SK-N-SH (cell line): ENCODE data around the gene AQP9. TPM values are rescaled to one million over a fixed set of nuclear protein-coding genes. Genes with fewer than 3 reads are reported as not detected.

Source experiments
- CTCF ChIA-PET: fragments of 300-600, 350-600 bp; formaldehyde crosslinking; extraction: SDS; loops from one replicate; lab custom pipeline; 2021; lab: Yijun Ruan, JAX
- POLR2A ChIA-PET: fragments of 350-600 bp; sonication (Branson Sonifier 250); formaldehyde crosslinking; extraction: SDS; loops from one replicate; lab custom pipeline; 2020; ENCODE audit warnings: antibody characterized with exemption, inconsistent platforms; lab: Yijun Ruan, JAX
- DNase-seq: peaks from one replicate; pipeline ENCODE4 v3.0.0; 2012
- H2AFZ ChIP-seq: fragments of 200-600 bp; sonication (generic); 2 replicates; pipeline ENCODE4 v1.8.1; 2016; ENCODE audit warnings: antibody characterized with exemption, mild to moderate bottlenecking, low read depth
- H3F3A ChIP-seq: fragments of 200-600 bp; sonication (generic); replicated peaks from 2 replicates; pipeline ENCODE3; 2016; ENCODE audit warnings: antibody characterized with exemption, mild to moderate bottlenecking; ENCODE audit not compliant: insufficient read depth
- H3K27ac ChIP-seq, 2 experiments: fragments of 200-500 bp in 1 of 2; fragments of 200-600 bp in 1 of 2; sonication (Bioruptor generic) in 1 of 2; sonication (generic), shearing (Covaris generic) in 1 of 2; 2 replicates each; pipeline versions ENCODE4 v1.5.1 to v1.6.1; 2014 to 2016; ENCODE audit warnings: low read depth in 2 of 2, inconsistent platforms in 1 of 2, low read length in 1 of 2, mild to moderate bottlenecking in 1 of 2, mixed read lengths in 1 of 2
- H3K27me3 ChIP-seq: fragments of 200-600 bp; sonication (generic), shearing (Covaris generic); 2 replicates; pipeline ENCODE4 v1.6.1; 2016; ENCODE audit warnings: mixed run types; ENCODE audit not compliant: insufficient read depth
- H3K36me3 ChIP-seq, 2 experiments: fragments of 200-500 bp in 1 of 2; fragments of 200-600 bp in 1 of 2; sonication (Bioruptor generic) in 1 of 2; sonication (generic) in 1 of 2; replicated peaks in 1 of 2; 2 replicates each; pipeline versions ENCODE3 to v1.5.1; 2014 to 2016; ENCODE audit warnings: low read length in 1 of 2, mild to moderate bottlenecking in 1 of 2; ENCODE audit not compliant: insufficient read depth in 2 of 2, control insufficient read depth in 1 of 2
- H3K4me1 ChIP-seq, 2 experiments: fragments of 200-500 bp in 1 of 2; fragments of 200-600 bp in 1 of 2; sonication (Bioruptor generic) in 1 of 2; sonication (generic), shearing (Covaris generic) in 1 of 2; 2 replicates each; pipeline versions ENCODE4 v1.5.1 to v1.6.1; 2014 to 2016; ENCODE audit warnings: low read depth in 1 of 2, low read length in 1 of 2, mixed run types in 1 of 2; ENCODE audit not compliant: insufficient read depth in 2 of 2, control insufficient read depth in 1 of 2
- H3K4me2 ChIP-seq: fragments of 200-600 bp; sonication (generic), shearing (Covaris generic); 2 replicates; pipeline ENCODE4 v1.6.1; 2017; ENCODE audit warnings: mixed run types
- H3K4me3 ChIP-seq, 2 experiments: fragments of 200-500 bp in 1 of 2; fragments of 200-600 bp in 1 of 2; sonication (Bioruptor generic) in 1 of 2; sonication (generic), shearing (Covaris generic) in 1 of 2; 2 replicates each; pipeline versions ENCODE4 v1.5.1 to v1.8.1; 2014 to 2016; ENCODE audit warnings: low read depth in 2 of 2, inconsistent platforms in 1 of 2, low read length in 1 of 2, mild to moderate bottlenecking in 1 of 2, mixed read lengths in 1 of 2, moderate library complexity in 1 of 2
- H3K79me2 ChIP-seq: fragments of 200-600 bp; sonication (generic); 2 replicates; pipeline ENCODE4 v1.8.1; 2017; ENCODE audit warnings: mild to moderate bottlenecking; ENCODE audit not compliant: insufficient read depth
- H3K9ac ChIP-seq: fragments of 200-600 bp; sonication (generic); 2 replicates; pipeline ENCODE4 v1.6.1; 2017; ENCODE audit warnings: mixed run types
- H3K9me2 ChIP-seq: fragments of 200-600 bp; sonication (generic); 2 replicates; pipeline ENCODE4 v1.6.1; 2017; ENCODE audit warnings: mixed run types
- H3K9me3 ChIP-seq: fragments of 200-600 bp; sonication (generic); 2 replicates; pipeline ENCODE4 v1.6.1; 2017; ENCODE audit warnings: mixed run types, mild to moderate bottlenecking, moderate library complexity
- H4K20me1 ChIP-seq: fragments of 200-600 bp; sonication (generic); 2 replicates; pipeline ENCODE4 v1.6.1; 2017; ENCODE audit warnings: mild to moderate bottlenecking, mixed run types; ENCODE audit not compliant: insufficient read depth
- CHD2 ChIP-seq: fragments of 150-350 bp; IDR thresholded peaks from 2 replicates; pipeline ENCODE4 v1.6.1; 2018; ENCODE audit warnings: low read length; ENCODE audit not compliant: partially characterized antibody
- ELF1 ChIP-seq: IDR thresholded peaks from 2 replicates; pipeline ENCODE4 v1.4.0; 2012
- EP300 ChIP-seq, 2 experiments: IDR thresholded peaks; 2 replicates each; pipeline versions ENCODE4 v1.4.0 to v1.6.1; 2012; ENCODE audit warnings: borderline replicate concordance in 1 of 2, low read depth in 1 of 2, low read length in 1 of 2
- EZH2phosphoT487 ChIP-seq: fragments of 200-600 bp; sonication (generic); IDR thresholded peaks from 2 replicates; pipeline ENCODE4 v1.6.1; 2017; ENCODE audit warnings: low read depth, mixed run types, mild to moderate bottlenecking, antibody characterized with exemption, moderate library complexity, borderline replicate concordance
- FOSL2 ChIP-seq: IDR thresholded peaks from 2 replicates; pipeline ENCODE4 v1.4.0; 2012; ENCODE audit warnings: low read depth, mild to moderate bottlenecking, moderate library complexity, borderline replicate concordance
- GABPA ChIP-seq: IDR thresholded peaks from 2 replicates; pipeline ENCODE4 v1.4.0; 2012; ENCODE audit warnings: low read depth, mild to moderate bottlenecking
- JUND ChIP-seq: IDR thresholded peaks from 2 replicates; pipeline ENCODE4 v1.4.0; 2012
- MEF2A ChIP-seq: IDR thresholded peaks from 2 replicates; pipeline ENCODE4 v1.4.0; 2012; ENCODE audit warnings: low read depth, borderline replicate concordance
- MXI1 ChIP-seq: IDR thresholded peaks from 2 replicates; pipeline ENCODE4 v1.6.1; 2012; ENCODE audit warnings: mild to moderate bottlenecking, low read depth, low read length, improper control_type of control experiment
- NFIC ChIP-seq: IDR thresholded peaks from 2 replicates; pipeline ENCODE4 v1.4.0; 2012; ENCODE audit warnings: borderline replicate concordance
- NRF1 ChIP-seq: IDR thresholded peaks from 2 replicates; pipeline ENCODE4 v1.6.1; 2012; ENCODE audit warnings: low read depth, mild to moderate bottlenecking, low read length
- RXRA ChIP-seq: IDR thresholded peaks from 2 replicates; pipeline ENCODE4 v1.4.0; 2012; ENCODE audit warnings: low read depth, mild to moderate bottlenecking, borderline replicate concordance
- SIN3A ChIP-seq: IDR thresholded peaks from 2 replicates; pipeline ENCODE4 v1.6.1; 2012; ENCODE audit warnings: low read depth, mild to moderate bottlenecking, low read length, moderate library complexity, borderline replicate concordance
- SMC3 ChIP-seq: IDR thresholded peaks from 2 replicates; pipeline ENCODE4 v1.6.1; 2012; ENCODE audit warnings: low read depth, low read length, improper control_type of control experiment
- TAF1 ChIP-seq: IDR thresholded peaks from 2 replicates; pipeline ENCODE4 v1.6.1; 2012; ENCODE audit warnings: low read depth, mild to moderate bottlenecking, low read length, moderate library complexity, borderline replicate concordance
- TCF12 ChIP-seq: IDR thresholded peaks from 2 replicates; pipeline ENCODE4 v1.4.0; 2012
- TEAD4 ChIP-seq: IDR thresholded peaks from 2 replicates; pipeline ENCODE4 v1.4.0; 2012; ENCODE audit warnings: mild to moderate bottlenecking, borderline replicate concordance; ENCODE audit not compliant: insufficient read depth
- USF1 ChIP-seq: IDR thresholded peaks from 2 replicates; pipeline ENCODE4 v1.4.0; 2012; ENCODE audit warnings: low read depth, borderline replicate concordance
- ZBTB33 ChIP-seq: IDR thresholded peaks from 2 replicates; pipeline ENCODE4 v1.4.0; 2012; ENCODE audit warnings: low read depth, borderline replicate concordance
- WGBS: methylation state at CpG from one replicate; pipeline ENCODE4 v1.1.6; 2017; ENCODE audit warnings: low lambda C conversion rate; 5-methylcytosine and 5-hydroxymethylcytosine counted together
- polyA plus RNA-seq, 3 experiments: library from polyadenylated mRNA; depleted of rRNA; stranded (reverse); fragments of >200 nt; gene quantifications; 2 replicates each; pipeline ENCODE4 v1.2.3, GENCODE V29; 2012
- TF ChIP-seq, protein P1 (sequence below): fragments of 200-600 bp; sonication (generic); IDR thresholded peaks from 2 replicates; pipeline ENCODE4 v1.6.1; 2017; ENCODE audit warnings: antibody characterized with exemption, mild to moderate bottlenecking, moderate library complexity
- TF ChIP-seq, protein P2 (sequence below): fragments of 150-350 bp; IDR thresholded peaks from 2 replicates; pipeline ENCODE4 v1.6.1; 2017; ENCODE audit warnings: antibody characterized with exemption, low read length, low read depth, borderline replicate concordance
- TF ChIP-seq, protein P3 (sequence below): IDR thresholded peaks from 2 replicates; pipeline ENCODE4 v1.6.1; 2012; ENCODE audit warnings: mild to moderate bottlenecking, low read depth, low read length, moderate library complexity
- TF ChIP-seq, protein P4 (sequence below): fragments of 150-350 bp; IDR thresholded peaks from 2 replicates; pipeline ENCODE4 v1.6.1; 2016; ENCODE audit warnings: mild to moderate bottlenecking, low read depth, low read length

Gene AQP9
- polyA plus RNA-seq, 1 of the 3 experiments (the other 2 are of a cell fraction): not detected

DNA sequence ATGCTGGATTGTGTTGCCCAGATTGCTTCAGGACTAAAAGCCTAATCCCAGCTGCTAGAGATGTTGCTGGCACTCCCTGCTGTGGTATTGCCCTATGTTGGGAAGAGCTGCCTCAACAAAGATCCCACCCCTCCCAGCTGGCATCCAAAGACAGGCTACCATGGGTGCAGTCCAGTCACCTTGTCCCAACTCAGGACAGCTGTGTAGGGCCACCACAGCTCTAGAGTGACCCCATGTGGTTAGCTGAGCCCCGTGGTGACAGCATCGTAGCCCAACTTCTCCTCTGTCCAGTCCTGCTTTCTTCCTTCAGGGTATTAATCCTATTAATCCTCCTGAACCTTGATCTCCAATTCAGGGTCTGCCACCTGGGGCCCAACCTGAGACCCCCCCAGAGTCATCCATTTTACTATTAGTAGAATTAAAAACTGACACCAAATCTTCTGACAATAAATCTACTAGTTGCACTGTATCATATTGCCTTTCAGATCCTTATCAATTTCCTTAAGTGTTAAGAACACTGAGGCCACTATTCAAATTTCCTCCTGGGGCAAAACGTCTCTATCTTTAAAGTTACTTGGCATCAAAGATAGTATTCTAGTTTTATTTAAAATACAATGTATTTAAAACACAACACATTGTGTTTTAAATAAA is 83.5 kb downstream of the AQP9 start:
- H3K36me3 ChIP-seq: no peaks in the 10 kb centered on the region
- H3F3A ChIP-seq: no peaks in the 10 kb centered on the region
- H2AFZ ChIP-seq: no peak overlapping the region
- no peak overlapping the region for H3K27ac ChIP-seq
- no peak overlapping the region for H3K9ac ChIP-seq
- H3K9me2 ChIP-seq: no peaks in the 10 kb centered on the region
- H4K20me1 ChIP-seq: no peaks in the 10 kb centered on the region
- H3K4me2 ChIP-seq: no peak overlapping the region
- H3K27me3 ChIP-seq: no peaks in the 10 kb centered on the region
- no peak overlapping the region for H3K4me3 ChIP-seq
- H3K4me1 ChIP-seq: peaks cover 5 to 19% of the 10 kb centered on the region in 2 experiments; a peak in 3 of 4 replicates
- H3K9me3 ChIP-seq: no peaks in the 10 kb centered on the region
- POLR2A ChIA-PET: no interaction called here
- CTCF ChIA-PET: interaction anchor here (0.9 to 1.9 kb wide), 9 partner anchors 18 to 881 kb away, joined by 3 to 6 read pairs (median 4); no protein-coding TSS in a partner anchor
- H3K79me2 ChIP-seq: no peaks in the 10 kb centered on the region
- peak; percentile 54 for DNase-seq
- 12% methylated on average over 3 of the region's 3 CpGs for WGBS
- TF ChIP-seq, protein P1, sequence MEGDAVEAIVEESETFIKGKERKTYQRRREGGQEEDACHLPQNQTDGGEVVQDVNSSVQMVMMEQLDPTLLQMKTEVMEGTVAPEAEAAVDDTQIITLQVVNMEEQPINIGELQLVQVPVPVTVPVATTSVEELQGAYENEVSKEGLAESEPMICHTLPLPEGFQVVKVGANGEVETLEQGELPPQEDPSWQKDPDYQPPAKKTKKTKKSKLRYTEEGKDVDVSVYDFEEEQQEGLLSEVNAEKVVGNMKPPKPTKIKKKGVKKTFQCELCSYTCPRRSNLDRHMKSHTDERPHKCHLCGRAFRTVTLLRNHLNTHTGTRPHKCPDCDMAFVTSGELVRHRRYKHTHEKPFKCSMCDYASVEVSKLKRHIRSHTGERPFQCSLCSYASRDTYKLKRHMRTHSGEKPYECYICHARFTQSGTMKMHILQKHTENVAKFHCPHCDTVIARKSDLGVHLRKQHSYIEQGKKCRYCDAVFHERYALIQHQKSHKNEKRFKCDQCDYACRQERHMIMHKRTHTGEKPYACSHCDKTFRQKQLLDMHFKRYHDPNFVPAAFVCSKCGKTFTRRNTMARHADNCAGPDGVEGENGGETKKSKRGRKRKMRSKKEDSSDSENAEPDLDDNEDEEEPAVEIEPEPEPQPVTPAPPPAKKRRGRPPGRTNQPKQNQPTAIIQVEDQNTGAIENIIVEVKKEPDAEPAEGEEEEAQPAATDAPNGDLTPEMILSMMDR: peak; percentile 68
- TF ChIP-seq GABPA: no peak
- TF ChIP-seq ZBTB33: no peak
- TF ChIP-seq EP300 (IDR thresholded peaks at IDR 0.05; ENCODE audit: borderline replicate concordance in 1 of 2, low read depth in 1 of 2, low read length in 1 of 2): no peak
- no peak for TF ChIP-seq EZH2phosphoT487
- no peak for TF ChIP-seq NFIC
- TF ChIP-seq MEF2A: no peak
- peak; percentile 59 for TF ChIP-seq SMC3
- TF ChIP-seq ELF1: no peak
- TF ChIP-seq, protein P2, sequence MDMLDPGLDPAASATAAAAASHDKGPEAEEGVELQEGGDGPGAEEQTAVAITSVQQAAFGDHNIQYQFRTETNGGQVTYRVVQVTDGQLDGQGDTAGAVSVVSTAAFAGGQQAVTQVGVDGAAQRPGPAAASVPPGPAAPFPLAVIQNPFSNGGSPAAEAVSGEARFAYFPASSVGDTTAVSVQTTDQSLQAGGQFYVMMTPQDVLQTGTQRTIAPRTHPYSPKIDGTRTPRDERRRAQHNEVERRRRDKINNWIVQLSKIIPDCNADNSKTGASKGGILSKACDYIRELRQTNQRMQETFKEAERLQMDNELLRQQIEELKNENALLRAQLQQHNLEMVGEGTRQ: no peak
- TF ChIP-seq TAF1: no peak
- no peak for TF ChIP-seq MXI1
- no peak for TF ChIP-seq TEAD4
- no peak for TF ChIP-seq TCF12
- no peak for TF ChIP-seq USF1
- no peak for TF ChIP-seq JUND
- TF ChIP-seq FOSL2: no peak
- TF ChIP-seq, protein P3, sequence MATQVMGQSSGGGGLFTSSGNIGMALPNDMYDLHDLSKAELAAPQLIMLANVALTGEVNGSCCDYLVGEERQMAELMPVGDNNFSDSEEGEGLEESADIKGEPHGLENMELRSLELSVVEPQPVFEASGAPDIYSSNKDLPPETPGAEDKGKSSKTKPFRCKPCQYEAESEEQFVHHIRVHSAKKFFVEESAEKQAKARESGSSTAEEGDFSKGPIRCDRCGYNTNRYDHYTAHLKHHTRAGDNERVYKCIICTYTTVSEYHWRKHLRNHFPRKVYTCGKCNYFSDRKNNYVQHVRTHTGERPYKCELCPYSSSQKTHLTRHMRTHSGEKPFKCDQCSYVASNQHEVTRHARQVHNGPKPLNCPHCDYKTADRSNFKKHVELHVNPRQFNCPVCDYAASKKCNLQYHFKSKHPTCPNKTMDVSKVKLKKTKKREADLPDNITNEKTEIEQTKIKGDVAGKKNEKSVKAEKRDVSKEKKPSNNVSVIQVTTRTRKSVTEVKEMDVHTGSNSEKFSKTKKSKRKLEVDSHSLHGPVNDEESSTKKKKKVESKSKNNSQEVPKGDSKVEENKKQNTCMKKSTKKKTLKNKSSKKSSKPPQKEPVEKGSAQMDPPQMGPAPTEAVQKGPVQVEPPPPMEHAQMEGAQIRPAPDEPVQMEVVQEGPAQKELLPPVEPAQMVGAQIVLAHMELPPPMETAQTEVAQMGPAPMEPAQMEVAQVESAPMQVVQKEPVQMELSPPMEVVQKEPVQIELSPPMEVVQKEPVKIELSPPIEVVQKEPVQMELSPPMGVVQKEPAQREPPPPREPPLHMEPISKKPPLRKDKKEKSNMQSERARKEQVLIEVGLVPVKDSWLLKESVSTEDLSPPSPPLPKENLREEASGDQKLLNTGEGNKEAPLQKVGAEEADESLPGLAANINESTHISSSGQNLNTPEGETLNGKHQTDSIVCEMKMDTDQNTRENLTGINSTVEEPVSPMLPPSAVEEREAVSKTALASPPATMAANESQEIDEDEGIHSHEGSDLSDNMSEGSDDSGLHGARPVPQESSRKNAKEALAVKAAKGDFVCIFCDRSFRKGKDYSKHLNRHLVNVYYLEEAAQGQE: no peak; the same call in 1 of the 2 replicates
- TF ChIP-seq, protein P4, sequence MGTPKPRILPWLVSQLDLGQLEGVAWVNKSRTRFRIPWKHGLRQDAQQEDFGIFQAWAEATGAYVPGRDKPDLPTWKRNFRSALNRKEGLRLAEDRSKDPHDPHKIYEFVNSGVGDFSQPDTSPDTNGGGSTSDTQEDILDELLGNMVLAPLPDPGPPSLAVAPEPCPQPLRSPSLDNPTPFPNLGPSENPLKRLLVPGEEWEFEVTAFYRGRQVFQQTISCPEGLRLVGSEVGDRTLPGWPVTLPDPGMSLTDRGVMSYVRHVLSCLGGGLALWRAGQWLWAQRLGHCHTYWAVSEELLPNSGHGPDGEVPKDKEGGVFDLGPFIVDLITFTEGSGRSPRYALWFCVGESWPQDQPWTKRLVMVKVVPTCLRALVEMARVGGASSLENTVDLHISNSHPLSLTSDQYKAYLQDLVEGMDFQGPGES: no peak
- TF ChIP-seq CHD2: no peak
- TF ChIP-seq NRF1: no peak
- no peak for TF ChIP-seq RXRA
- TF ChIP-seq SIN3A: no peak
